ENCODE results near the gene UPK3A. TPM values are rescaled to one million over a fixed set of nuclear protein-coding genes. Genes with fewer than 3 reads are reported as not detected.

The UPK3A gene
- total and polyA plus RNA-seq, 2 of the 8 experiments (the other 6 are each of a cell fraction or from before 2014, with no cell fraction given) = 0.35 to 1.7 TPM

DNA sequence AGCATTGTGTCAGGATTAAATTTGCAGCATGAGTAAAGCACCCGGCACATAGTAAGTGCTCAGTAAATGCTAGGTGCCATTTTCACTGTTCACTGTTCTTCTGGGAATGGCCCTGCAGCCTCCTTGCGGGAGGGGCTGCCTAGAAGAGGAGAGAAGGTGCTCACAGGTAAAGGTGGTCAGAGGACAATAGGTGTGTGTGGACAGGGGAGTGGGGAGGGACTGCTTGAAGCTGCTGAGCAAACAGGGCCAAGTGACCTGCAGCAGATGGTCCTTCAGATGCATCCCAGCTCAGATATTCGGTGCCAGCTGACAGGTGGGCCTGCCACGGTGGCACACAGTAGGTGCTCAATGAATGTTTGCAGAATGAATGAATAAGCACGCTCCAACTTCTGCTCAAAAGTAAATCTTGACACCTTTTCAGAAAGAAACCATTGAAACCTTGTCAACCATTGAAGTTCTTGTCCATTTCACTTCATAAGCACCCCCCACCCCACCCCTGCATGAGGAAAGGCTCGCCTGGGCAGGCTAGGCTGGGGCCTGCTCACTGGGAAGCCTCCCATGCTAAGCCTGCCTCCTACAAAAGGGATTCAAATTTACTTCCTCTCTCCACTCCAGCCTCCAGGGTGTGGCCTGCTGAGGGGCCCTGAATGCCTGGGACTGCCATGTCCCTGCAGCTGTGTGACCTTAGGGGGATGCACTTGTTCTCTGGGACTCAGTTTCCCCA is 45.6 kb upstream of the UPK3A start:
- H3K27me3 ChIP-seq (replicated peaks in 1 of 4; ENCODE audit: control insufficient read depth in 3 of 4, extremely low read depth in 1 of 4, insufficient read depth in 3 of 4, low read length in 3 of 4) = peaks cover 0 to 7% (median 3%) of the 10 kb centered on the region in 4 experiments; a peak in 4 of 7 replicates
- 0 out of 2 replicates have a peak overlapping the region, but pooled peaks have one; percentile 3 for H2BK5ac ChIP-seq (ENCODE audit: low read depth, low read length)
- POLR2A ChIA-PET (ENCODE audit: partially characterized antibody) = interaction anchor here (1.0 kb wide), 2 partner anchors 8 to 9 kb away, joined by 3 read pairs; no protein-coding TSS in a partner anchor
- H3K18ac ChIP-seq (ENCODE audit: extremely low read depth, low read length) = no peak overlapping the region; the same call in 1 of the 2 replicates
- H3K9me3 ChIP-seq (ENCODE audit: insufficient read depth in 2 of 2, low read depth in 1 of 2, low read length in 1 of 2) = no peaks in the 10 kb centered on the region
- H2BK12ac ChIP-seq (ENCODE audit: low read depth, low read length) = no peak overlapping the region
- H3K79me2 ChIP-seq (ENCODE audit: control insufficient read depth in 1 of 2, insufficient read depth in 2 of 2, low read length in 2 of 2) = peaks cover 0 to 3% of the 10 kb centered on the region in 2 experiments; a peak in 1 of 4 replicates
- H3K79me1 ChIP-seq (ENCODE audit: low read depth, low read length) = no peaks in the 10 kb centered on the region; the same call in 1 of the 2 replicates
- peak overlapping the region; percentile 15 for H4K91ac ChIP-seq (replicated peaks; ENCODE audit: insufficient read length, low read length)
- H3K4me1 ChIP-seq (replicated peaks in 1 of 4; ENCODE audit: control insufficient read depth in 3 of 4, insufficient read depth in 4 of 4, low read length in 3 of 4) = peaks cover 3 to 19% (median 15%) of the 10 kb centered on the region in 4 experiments; a peak in 6 of 7 replicates
- no peak overlapping the region; a peak in 1 of 7 replicates for H3K9ac ChIP-seq (replicated peaks in 1 of 4; ENCODE audit: extremely low read depth in 1 of 4, low read depth in 3 of 4, low read length in 3 of 4)
- CTCF ChIA-PET (ENCODE audit: partially characterized antibody) = interaction anchor here (1.2 to 4.9 kb wide), 2 partner anchors 24 to 29 kb away, joined by 4 to 25 read pairs; no protein-coding TSS in a partner anchor
- H4K5ac ChIP-seq (ENCODE audit: insufficient read length, low read depth, low read length) = no peak overlapping the region
- no peak overlapping the region for H3K14ac ChIP-seq (ENCODE audit: insufficient read length)
- H3K4ac ChIP-seq (replicated peaks; ENCODE audit: insufficient read length, low read depth, low read length) = no peak overlapping the region
- H3K4me3 ChIP-seq (ENCODE audit: extremely low read depth in 1 of 4, insufficient read depth in 2 of 4, low read depth in 3 of 4, low read length in 4 of 4) = peak overlapping the region in 1 of 4 experiments; percentile 78; a peak in 3 of 8 replicates
- peak overlapping the region; percentile 88 to 96 for H3K4me2 ChIP-seq (ENCODE audit: insufficient read depth in 1 of 2, low read depth in 2 of 2, low read length in 2 of 2)
- no peak overlapping the region for H4K8ac ChIP-seq (ENCODE audit: extremely low read depth, insufficient read depth, low read length)
- H3K27ac ChIP-seq (ENCODE audit: low read depth, low read length) = no peak overlapping the region
- H3K56ac ChIP-seq (replicated peaks; ENCODE audit: insufficient read length, low read depth, low read length) = no peak overlapping the region
- WGBS, 2 experiments (ENCODE audit: extremely low coverage in 1 of 2, insufficient coverage in 1 of 2, insufficient read length in 1 of 2, insufficient replicate concordance in 2 of 2, low coverage in 1 of 2, low lambda C conversion rate in 2 of 2, missing lambda C conversion rate in 1 of 2) = 56% methylated on average over 6 of the region's 6 CpGs; no CpG with 5 or more reads in 1 of the 2 experiments
- no peak overlapping the region for H2AFZ ChIP-seq (ENCODE audit: low read length)
- no peaks in the 10 kb centered on the region for H3K36me3 ChIP-seq (ENCODE audit: control insufficient read depth in 2 of 4, insufficient read depth in 4 of 4, low read length in 3 of 4)
- H2AK5ac ChIP-seq (ENCODE audit: low read depth, low read length) = no peak overlapping the region
- H2BK15ac ChIP-seq (ENCODE audit: low read length) = no peak overlapping the region; the same call in 1 of the 2 replicates
- DNase-seq (ENCODE audit: low read depth in 1 of 2, low spot score in 2 of 2) (no peak), FAIRE-seq (no peak)
- H3K23me2 ChIP-seq (ENCODE audit: low read depth, low read length) = peaks cover 11% of the 10 kb centered on the region
- H2BK20ac ChIP-seq (ENCODE audit: low read length) = no peak overlapping the region
- H3K23ac ChIP-seq (ENCODE audit: insufficient read length) = no peak overlapping the region
- peaks cover 9 to 13% of the 10 kb centered on the region in 2 experiments for H4K20me1 ChIP-seq (replicated peaks in 1 of 2; ENCODE audit: control insufficient read depth in 1 of 2, insufficient read depth in 2 of 2, low read length in 2 of 2)
- H2BK120ac ChIP-seq (replicated peaks; ENCODE audit: low read depth, low read length) = no peak overlapping the region
- no peak for TF ChIP-seq RAD21 (IDR thresholded peaks at IDR 0.05 in 1 of 2, conservative IDR thresholded peaks at IDR 0.05 in 1 of 2; ENCODE audit: low read depth in 2 of 2, low read length in 2 of 2)
- no peak for TF ChIP-seq SIN3A (conservative IDR thresholded peaks at IDR 0.05 in 1 of 2, IDR thresholded peaks at IDR 0.05 in 1 of 2; ENCODE audit: low read depth in 1 of 2, low read length in 2 of 2)
- TF ChIP-seq NANOG (IDR thresholded peaks at IDR 0.05; ENCODE audit: insufficient read depth, low read depth, low read length, poor library complexity, severe bottlenecking) = no peak
- no peak for TF ChIP-seq SP4 (IDR thresholded peaks at IDR 0.05; ENCODE audit: low read length)
- no peak for TF ChIP-seq TCF12 (IDR thresholded peaks at IDR 0.05; ENCODE audit: low read depth, low read length)
- TF ChIP-seq NRF1 (IDR thresholded peaks at IDR 0.05; ENCODE audit: low read depth, low read length) = no peak
- TF ChIP-seq SP2 (IDR thresholded peaks at IDR 0.05; ENCODE audit: low read length) = no peak
